ENCODE measurements around the gene LGR4.

DNA sequence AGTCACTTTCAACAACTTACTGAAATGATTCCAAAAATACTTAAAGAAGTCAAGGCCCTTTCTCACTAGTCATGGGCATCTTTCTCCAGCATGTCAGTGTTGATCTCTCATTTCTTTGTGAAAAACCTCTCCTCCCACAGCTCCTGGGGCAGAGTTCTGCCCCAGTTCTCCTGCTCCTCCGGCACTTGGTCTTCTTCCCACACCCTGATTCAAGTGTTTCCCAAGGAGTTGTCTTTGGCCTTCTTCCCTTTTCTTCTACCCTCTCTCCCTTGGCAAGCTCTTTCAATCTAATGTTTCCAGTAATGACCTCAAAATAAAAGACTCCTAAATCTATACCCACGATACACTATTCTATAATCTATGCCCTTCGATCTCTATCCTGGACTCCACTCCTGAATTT lies 67.5 kb downstream of the LGR4 start:
- TF ChIP-seq JUND (CRISPR knock-in tag; IDR thresholded peaks at IDR 0.05) (no peak), NCOA1 (CRISPR knock-in tag; IDR thresholded peaks at IDR 0.05) (no peak), ELF1 (CRISPR knock-in tag; IDR thresholded peaks at IDR 0.05) (no peak), ELF4 (CRISPR knock-in tag; IDR thresholded peaks at IDR 0.05; ENCODE audit: borderline replicate concordance) (no peak)

Data from HepG2 (cell line).